ENCODE results near the gene ZNF584. TPM values are rescaled to one million over a fixed set of nuclear protein-coding genes. Genes with fewer than 3 reads are reported as not detected.
A peak's percentile ranks its signal among the peaks of the same experiment; 100 is the strongest.

Gene ZNF584
- total RNA-seq, 6 experiments from 2014 or later, result 13.3 to 15.0 (median 14.0) TPM

DNA sequence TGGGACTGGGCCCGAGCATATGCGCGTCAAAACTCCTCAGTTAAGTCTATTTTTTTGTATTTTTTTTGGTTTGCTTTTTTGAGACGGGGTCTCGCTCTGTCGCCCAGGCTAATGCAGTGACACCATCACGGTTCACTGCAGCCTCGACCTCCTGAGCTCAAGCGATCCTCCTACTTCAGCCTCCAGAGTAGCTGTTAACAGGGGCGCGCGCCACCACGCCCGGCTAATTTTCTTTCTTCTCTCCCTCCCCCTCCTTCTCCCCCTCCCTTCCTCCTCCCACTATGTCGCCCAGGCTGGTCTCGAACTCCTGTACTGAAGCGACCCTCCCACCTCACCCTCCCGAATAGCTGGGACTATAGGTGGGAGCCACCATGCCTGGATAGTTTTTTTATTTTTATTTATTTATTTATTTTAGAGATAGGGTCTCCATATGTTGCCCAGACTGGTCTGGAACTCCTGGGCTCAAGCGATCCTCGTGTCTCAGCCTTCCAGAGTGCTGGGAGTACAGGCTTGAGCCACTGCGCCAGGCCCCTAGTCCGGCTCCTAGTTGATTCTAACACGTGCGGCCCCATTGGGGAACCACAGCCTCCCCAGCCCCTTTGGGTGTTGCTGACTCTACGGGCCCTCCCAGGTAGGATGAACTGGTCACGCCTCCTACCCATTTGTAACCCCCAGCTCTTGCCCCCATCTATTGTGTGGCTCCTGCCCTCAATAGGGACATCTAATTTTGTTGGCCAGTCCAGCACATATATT lies 26.8 kb upstream of the ZNF584 start:
- peak overlapping the region; percentile 92 for H3K27ac Mint-ChIP-seq
- no peak for DNase-seq
- no peaks in the 10 kb centered on the region for H3K9me3 Mint-ChIP-seq
- H3K4me3 Mint-ChIP-seq, result peak overlapping the region; percentile 96
- H3K27me3 Mint-ChIP-seq (ENCODE audit: insufficient read depth), result no peaks in the 10 kb centered on the region; the same call in 1 of the 2 replicates
- no peak for TF ChIP-seq CTCF (IDR thresholded peaks at IDR 0.05)
- peaks cover 29% of the 10 kb centered on the region for H3K4me1 Mint-ChIP-seq (ENCODE audit: low read depth)
- H3K36me3 Mint-ChIP-seq (ENCODE audit: low read depth), result no peaks in the 10 kb centered on the region

GRCh38 chr19:58382997-58383603 lies 25.3 kb upstream of the ZNF584 start:
- TF ChIP-seq CTCF (IDR thresholded peaks at IDR 0.05), result no peak
- H3K36me3 Mint-ChIP-seq (ENCODE audit: low read depth), result peaks cover 10% of the 10 kb centered on the region
- DNase-seq, result no peak
- H3K4me1 Mint-ChIP-seq (ENCODE audit: low read depth), result peaks cover 34% of the 10 kb centered on the region
- no peak overlapping the region for H3K4me3 Mint-ChIP-seq
- no peaks in the 10 kb centered on the region for H3K9me3 Mint-ChIP-seq
- peaks cover 9% of the 10 kb centered on the region for H3K27me3 Mint-ChIP-seq (ENCODE audit: insufficient read depth)
- H3K27ac Mint-ChIP-seq, result no peak overlapping the region; the same call in 1 of the 2 replicates

GRCh38 chr19:58385313-58385890 lies 23.0 kb upstream of the ZNF584 start:
- H3K27ac Mint-ChIP-seq, result peak overlapping the region; percentile 97
- no peak for TF ChIP-seq CTCF (IDR thresholded peaks at IDR 0.05)
- DNase-seq, result no peak
- H3K9me3 Mint-ChIP-seq, result no peaks in the 10 kb centered on the region
- peaks cover 25% of the 10 kb centered on the region for H3K36me3 Mint-ChIP-seq (ENCODE audit: low read depth)
- peak overlapping the region; percentile 99 for H3K4me3 Mint-ChIP-seq
- peaks cover 36% of the 10 kb centered on the region for H3K4me1 Mint-ChIP-seq (ENCODE audit: low read depth)
- H3K27me3 Mint-ChIP-seq (ENCODE audit: insufficient read depth), result peaks cover 9% of the 10 kb centered on the region

GRCh38 chr19:58385891-58386575 lies 22.4 kb upstream of the ZNF584 start:
- no peak for DNase-seq
- Mint-ChIP-seq H3K27ac (peak overlapping the region; percentile 97), H3K4me1 (ENCODE audit: low read depth) (peaks cover 35% of the 10 kb centered on the region), H3K27me3 (ENCODE audit: insufficient read depth) (peaks cover 9% of the 10 kb centered on the region), H3K4me3 (peak overlapping the region; percentile 99), H3K36me3 (ENCODE audit: low read depth) (peaks cover 30% of the 10 kb centered on the region), H3K9me3 (no peaks in the 10 kb centered on the region)
- TF ChIP-seq CTCF (IDR thresholded peaks at IDR 0.05), result no peak

GRCh38 chr19:58386576-58387337 lies 21.7 kb upstream of the ZNF584 start, which contains the start of gene RPS5:
RPS5 (plus strand) TSS chr19:58387269; CDS start chr19:58388138, 869 bp downstream.
- peaks cover 35% of the 10 kb centered on the region for H3K4me1 Mint-ChIP-seq (ENCODE audit: low read depth)
- H3K27ac Mint-ChIP-seq, result peak within 1 kb of the TSS; percentile 97
- H3K4me3 Mint-ChIP-seq, result peak within 1 kb of the TSS; percentile 99
- peak; percentile 99 for DNase-seq
- H3K36me3 Mint-ChIP-seq (ENCODE audit: low read depth), result peaks cover 30% of the 10 kb centered on the region
- H3K27me3 Mint-ChIP-seq (ENCODE audit: insufficient read depth), result peaks cover 9% of the 10 kb centered on the region
- H3K9me3 Mint-ChIP-seq, result no peaks in the 10 kb centered on the region
- 0 out of 2 replicates have a peak, but pooled peaks have one; percentile 5 for TF ChIP-seq CTCF (IDR thresholded peaks at IDR 0.05)
